ENCODE measurements around the gene C9orf85.

DNA sequence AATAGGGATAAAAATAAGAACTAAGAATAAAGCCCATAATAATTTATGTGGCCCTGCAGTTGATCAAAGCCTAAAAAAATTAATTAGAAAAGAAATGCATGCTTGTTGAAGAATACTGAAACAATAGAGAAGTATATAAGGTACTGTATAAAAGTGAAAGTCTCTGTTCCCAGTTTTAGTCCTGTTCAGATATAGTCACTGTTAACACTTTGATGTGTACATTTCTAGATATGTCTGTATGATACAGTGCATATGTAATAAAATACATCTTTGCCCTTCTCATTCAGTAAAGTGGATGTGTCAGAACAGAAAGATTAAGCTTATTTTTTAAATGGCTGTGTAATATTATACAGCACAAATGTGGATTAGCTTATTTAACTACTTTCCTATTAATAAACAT lies 4.1 kb downstream of the C9orf85 start:
- TF ChIP-seq, protein P1, sequence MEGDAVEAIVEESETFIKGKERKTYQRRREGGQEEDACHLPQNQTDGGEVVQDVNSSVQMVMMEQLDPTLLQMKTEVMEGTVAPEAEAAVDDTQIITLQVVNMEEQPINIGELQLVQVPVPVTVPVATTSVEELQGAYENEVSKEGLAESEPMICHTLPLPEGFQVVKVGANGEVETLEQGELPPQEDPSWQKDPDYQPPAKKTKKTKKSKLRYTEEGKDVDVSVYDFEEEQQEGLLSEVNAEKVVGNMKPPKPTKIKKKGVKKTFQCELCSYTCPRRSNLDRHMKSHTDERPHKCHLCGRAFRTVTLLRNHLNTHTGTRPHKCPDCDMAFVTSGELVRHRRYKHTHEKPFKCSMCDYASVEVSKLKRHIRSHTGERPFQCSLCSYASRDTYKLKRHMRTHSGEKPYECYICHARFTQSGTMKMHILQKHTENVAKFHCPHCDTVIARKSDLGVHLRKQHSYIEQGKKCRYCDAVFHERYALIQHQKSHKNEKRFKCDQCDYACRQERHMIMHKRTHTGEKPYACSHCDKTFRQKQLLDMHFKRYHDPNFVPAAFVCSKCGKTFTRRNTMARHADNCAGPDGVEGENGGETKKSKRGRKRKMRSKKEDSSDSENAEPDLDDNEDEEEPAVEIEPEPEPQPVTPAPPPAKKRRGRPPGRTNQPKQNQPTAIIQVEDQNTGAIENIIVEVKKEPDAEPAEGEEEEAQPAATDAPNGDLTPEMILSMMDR (IDR thresholded peaks at IDR 0.05): no peak
- no peak for TF ChIP-seq POLR2A (IDR thresholded peaks at IDR 0.05)
